PC-3 (cell line): Measurements from ENCODE around the gene SENP3.

Experiments used
- EZH2 ChIP-seq: fragments of 300-600 bp; sonication (generic); IDR thresholded peaks from one replicate; pipeline ENCODE4 v1.6.1; 2017; ENCODE audit warnings: antibody characterized with exemption, mild to moderate bottlenecking, low read length; ENCODE audit not compliant: unreplicated experiment
- TF ChIP-seq, protein P1 (sequence below): fragments of 300-600 bp; sonication (generic); conservative IDR thresholded peaks from 2 replicates; pipeline ENCODE4 v1.5.1; 2017; ENCODE audit warnings: antibody characterized with exemption, low read depth, mild to moderate bottlenecking, low read length

GRCh38 chr17:7612294-7612640, 50.5 kb downstream of the SENP3 start:
- TF ChIP-seq, protein P1, sequence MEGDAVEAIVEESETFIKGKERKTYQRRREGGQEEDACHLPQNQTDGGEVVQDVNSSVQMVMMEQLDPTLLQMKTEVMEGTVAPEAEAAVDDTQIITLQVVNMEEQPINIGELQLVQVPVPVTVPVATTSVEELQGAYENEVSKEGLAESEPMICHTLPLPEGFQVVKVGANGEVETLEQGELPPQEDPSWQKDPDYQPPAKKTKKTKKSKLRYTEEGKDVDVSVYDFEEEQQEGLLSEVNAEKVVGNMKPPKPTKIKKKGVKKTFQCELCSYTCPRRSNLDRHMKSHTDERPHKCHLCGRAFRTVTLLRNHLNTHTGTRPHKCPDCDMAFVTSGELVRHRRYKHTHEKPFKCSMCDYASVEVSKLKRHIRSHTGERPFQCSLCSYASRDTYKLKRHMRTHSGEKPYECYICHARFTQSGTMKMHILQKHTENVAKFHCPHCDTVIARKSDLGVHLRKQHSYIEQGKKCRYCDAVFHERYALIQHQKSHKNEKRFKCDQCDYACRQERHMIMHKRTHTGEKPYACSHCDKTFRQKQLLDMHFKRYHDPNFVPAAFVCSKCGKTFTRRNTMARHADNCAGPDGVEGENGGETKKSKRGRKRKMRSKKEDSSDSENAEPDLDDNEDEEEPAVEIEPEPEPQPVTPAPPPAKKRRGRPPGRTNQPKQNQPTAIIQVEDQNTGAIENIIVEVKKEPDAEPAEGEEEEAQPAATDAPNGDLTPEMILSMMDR: no peak
- TF ChIP-seq EZH2: no peak
